MM.1S (cell line): ENCODE data around the gene C3.

Source experiments
- DNase-seq: peaks from one replicate; pipeline ENCODE4 v3.0.0-alpha.2; 2015
- H2AFZ ChIP-seq: fragments of 300-600 bp; sonication (generic); 2 replicates; pipeline ENCODE4 v1.6.0; 2016; ENCODE audit warnings: antibody characterized with exemption, low read length
- H3F3A ChIP-seq: fragments of 300-600 bp; sonication (generic); 2 replicates; pipeline ENCODE4 v1.6.1; 2016; ENCODE audit warnings: mild to moderate bottlenecking, antibody characterized with exemption, low read length, moderate library complexity, mixed read lengths; ENCODE audit not compliant: insufficient read depth
- H3K27ac ChIP-seq: fragments of 300-600 bp; sonication (generic); 2 replicates; pipeline ENCODE4 v1.5.1; 2016; ENCODE audit warnings: mild to moderate bottlenecking, low read length
- H3K27me3 ChIP-seq: fragments of 300-600 bp; sonication (generic); replicated peaks from 2 replicates; pipeline ENCODE4 v1.6.0; 2016; ENCODE audit warnings: low read length; ENCODE audit not compliant: insufficient read depth
- H3K36me3 ChIP-seq: fragments of 300-600 bp; sonication (generic); replicated peaks from 2 replicates; pipeline ENCODE4 v1.6.1; 2016; ENCODE audit warnings: mild to moderate bottlenecking, low read length, mixed read lengths; ENCODE audit not compliant: insufficient read depth
- H3K4me1 ChIP-seq: fragments of 300-600 bp; sonication (generic); 2 replicates; pipeline ENCODE4 v1.6.1; 2016; ENCODE audit warnings: low read length, mixed read lengths
- H3K4me2 ChIP-seq: fragments of 300-600 bp; sonication (generic); 2 replicates; pipeline ENCODE4 v1.6.0; 2016; ENCODE audit warnings: low read depth, low read length
- H3K4me3 ChIP-seq: fragments of 300-600 bp; sonication (generic); 2 replicates; pipeline ENCODE4 v1.5.1; 2016; ENCODE audit warnings: low read length, mixed read lengths
- H3K79me2 ChIP-seq: fragments of 300-600 bp; sonication (generic); 2 replicates; pipeline ENCODE4 v1.6.1; 2016; ENCODE audit warnings: mixed run types, low read length, mixed read lengths
- H3K9ac ChIP-seq: fragments of 300-600 bp; sonication (generic); 2 replicates; pipeline ENCODE4 v1.6.1; 2016; ENCODE audit warnings: low read length, mixed read lengths
- H3K9me2 ChIP-seq: fragments of 300-600 bp; sonication (generic); replicated peaks from 2 replicates; pipeline ENCODE4 v1.6.1; 2016; ENCODE audit warnings: mild to moderate bottlenecking, low read length, mixed read lengths; ENCODE audit not compliant: insufficient read depth
- H3K9me3 ChIP-seq: fragments of 300-600 bp; sonication (generic); replicated peaks from 2 replicates; pipeline ENCODE4 v1.6.1; 2016; ENCODE audit warnings: mild to moderate bottlenecking, low read length, mixed read lengths; ENCODE audit not compliant: insufficient read depth
- H4K20me1 ChIP-seq: fragments of 300-600 bp; sonication (generic); 2 replicates; pipeline ENCODE4 v1.6.1; 2016; ENCODE audit warnings: mild to moderate bottlenecking, low read length, moderate library complexity, mixed read lengths; ENCODE audit not compliant: insufficient read depth
- CTCF ChIP-seq: fragments of 300-600 bp; sonication (generic); IDR thresholded peaks from 2 replicates; pipeline ENCODE4 v1.5.1; 2016; ENCODE audit warnings: antibody characterized with exemption, low read length, mixed read lengths
- EZH2 ChIP-seq: fragments of 300-600 bp; sonication (generic); optimal IDR thresholded peaks from 2 replicates; pipeline ENCODE3; 2017; ENCODE audit warnings: low read depth, mild to moderate bottlenecking, antibody characterized with exemption, low read length, mixed read lengths
- EZH2phosphoT487 ChIP-seq: fragments of 300-600 bp; sonication (generic); IDR thresholded peaks from 2 replicates; pipeline ENCODE4 v1.6.1; 2018; ENCODE audit warnings: antibody characterized with exemption, low read length

C3 gene

GRCh38 chr19:6714749-6715555 lies 5.5 kb downstream of the C3 start:
- H3K9me3 ChIP-seq, result no peaks in the 10 kb centered on the region
- H2AFZ ChIP-seq, result no peak overlapping the region
- no peak overlapping the region for H3K4me2 ChIP-seq
- no peaks in the 10 kb centered on the region for H3K79me2 ChIP-seq
- H3K27ac ChIP-seq, result no peak overlapping the region
- H3F3A ChIP-seq, result no peaks in the 10 kb centered on the region
- no peak overlapping the region for H3K4me3 ChIP-seq
- no peaks in the 10 kb centered on the region for H4K20me1 ChIP-seq
- no peaks in the 10 kb centered on the region for H3K9me2 ChIP-seq
- TF ChIP-seq CTCF (no peak), EZH2phosphoT487 (no peak), EZH2 (no peak)
- DNase-seq, result no peak
- no peaks in the 10 kb centered on the region for H3K4me1 ChIP-seq
- peaks cover 59% of the 10 kb centered on the region for H3K27me3 ChIP-seq
- H3K36me3 ChIP-seq, result no peaks in the 10 kb centered on the region
- no peak overlapping the region for H3K9ac ChIP-seq

- no peak overlapping the region for H2AFZ ChIP-seq
These were observed 6.4 kb downstream of the C3 start for GRCh38 chr19:6713773-6714692.

More at GRCh38 chr19:6713773-6714692, 6.4 kb downstream of the C3 start:
- no peaks in the 10 kb centered on the region for H3K79me2 ChIP-seq
- no peak for DNase-seq
- H3K4me1 ChIP-seq, result no peaks in the 10 kb centered on the region
- no peaks in the 10 kb centered on the region for H3K36me3 ChIP-seq
- H3K4me3 ChIP-seq, result no peak overlapping the region
- H3K27me3 ChIP-seq, result peaks cover 67% of the 10 kb centered on the region
- no peak overlapping the region for H3K4me2 ChIP-seq
- TF ChIP-seq CTCF (no peak), EZH2phosphoT487 (no peak), EZH2 (no peak)
- no peak overlapping the region for H3K9ac ChIP-seq
- H3K27ac ChIP-seq, result no peak overlapping the region
- H4K20me1 ChIP-seq, result no peaks in the 10 kb centered on the region
- no peaks in the 10 kb centered on the region for H3F3A ChIP-seq
- no peaks in the 10 kb centered on the region for H3K9me2 ChIP-seq
- no peaks in the 10 kb centered on the region for H3K9me3 ChIP-seq
